MM.1S (cell line): ENCODE data around the gene TTC7B.
A peak's percentile ranks its signal among the peaks of the same experiment; 100 is the strongest.

Source experiments
- DNase-seq: peaks from one replicate; pipeline ENCODE4 v3.0.0-alpha.2; 2015
- H2AFZ ChIP-seq: fragments of 300-600 bp; sonication (generic); 2 replicates; pipeline ENCODE4 v1.6.0; 2016; ENCODE audit warnings: antibody characterized with exemption, low read length
- H3F3A ChIP-seq: fragments of 300-600 bp; sonication (generic); 2 replicates; pipeline ENCODE4 v1.6.1; 2016; ENCODE audit warnings: mild to moderate bottlenecking, antibody characterized with exemption, low read length, moderate library complexity, mixed read lengths; ENCODE audit not compliant: insufficient read depth
- H3K27ac ChIP-seq: fragments of 300-600 bp; sonication (generic); 2 replicates; pipeline ENCODE4 v1.5.1; 2016; ENCODE audit warnings: mild to moderate bottlenecking, low read length
- H3K27me3 ChIP-seq: fragments of 300-600 bp; sonication (generic); replicated peaks from 2 replicates; pipeline ENCODE4 v1.6.0; 2016; ENCODE audit warnings: low read length; ENCODE audit not compliant: insufficient read depth
- H3K36me3 ChIP-seq: fragments of 300-600 bp; sonication (generic); replicated peaks from 2 replicates; pipeline ENCODE4 v1.6.1; 2016; ENCODE audit warnings: mild to moderate bottlenecking, low read length, mixed read lengths; ENCODE audit not compliant: insufficient read depth
- H3K4me1 ChIP-seq: fragments of 300-600 bp; sonication (generic); 2 replicates; pipeline ENCODE4 v1.6.1; 2016; ENCODE audit warnings: low read length, mixed read lengths
- H3K4me2 ChIP-seq: fragments of 300-600 bp; sonication (generic); 2 replicates; pipeline ENCODE4 v1.6.0; 2016; ENCODE audit warnings: low read depth, low read length
- H3K4me3 ChIP-seq: fragments of 300-600 bp; sonication (generic); 2 replicates; pipeline ENCODE4 v1.5.1; 2016; ENCODE audit warnings: low read length, mixed read lengths
- H3K79me2 ChIP-seq: fragments of 300-600 bp; sonication (generic); 2 replicates; pipeline ENCODE4 v1.6.1; 2016; ENCODE audit warnings: mixed run types, low read length, mixed read lengths
- H3K9ac ChIP-seq: fragments of 300-600 bp; sonication (generic); 2 replicates; pipeline ENCODE4 v1.6.1; 2016; ENCODE audit warnings: low read length, mixed read lengths
- H3K9me2 ChIP-seq: fragments of 300-600 bp; sonication (generic); replicated peaks from 2 replicates; pipeline ENCODE4 v1.6.1; 2016; ENCODE audit warnings: mild to moderate bottlenecking, low read length, mixed read lengths; ENCODE audit not compliant: insufficient read depth
- H3K9me3 ChIP-seq: fragments of 300-600 bp; sonication (generic); replicated peaks from 2 replicates; pipeline ENCODE4 v1.6.1; 2016; ENCODE audit warnings: mild to moderate bottlenecking, low read length, mixed read lengths; ENCODE audit not compliant: insufficient read depth
- H4K20me1 ChIP-seq: fragments of 300-600 bp; sonication (generic); 2 replicates; pipeline ENCODE4 v1.6.1; 2016; ENCODE audit warnings: mild to moderate bottlenecking, low read length, moderate library complexity, mixed read lengths; ENCODE audit not compliant: insufficient read depth
- CTCF ChIP-seq: fragments of 300-600 bp; sonication (generic); IDR thresholded peaks from 2 replicates; pipeline ENCODE4 v1.5.1; 2016; ENCODE audit warnings: antibody characterized with exemption, low read length, mixed read lengths
- EZH2 ChIP-seq: fragments of 300-600 bp; sonication (generic); optimal IDR thresholded peaks from 2 replicates; pipeline ENCODE3; 2017; ENCODE audit warnings: low read depth, mild to moderate bottlenecking, antibody characterized with exemption, low read length, mixed read lengths
- EZH2phosphoT487 ChIP-seq: fragments of 300-600 bp; sonication (generic); IDR thresholded peaks from 2 replicates; pipeline ENCODE4 v1.6.1; 2018; ENCODE audit warnings: antibody characterized with exemption, low read length

The TTC7B gene

GRCh38 chr14:90816681-90817436, 629 bp upstream of the TTC7B start:
- H3F3A ChIP-seq = 0 out of 2 replicates have a peak, but pooled peaks cover 2% of the 10 kb centered on the region
- no peak for DNase-seq
- H3K4me1 ChIP-seq = peaks cover 12% of the 10 kb centered on the region
- no peaks in the 10 kb centered on the region for H3K9me3 ChIP-seq
- no peak overlapping the region for H3K4me2 ChIP-seq
- H3K4me3 ChIP-seq = no peak overlapping the region
- H3K27me3 ChIP-seq = no peaks in the 10 kb centered on the region
- no peaks in the 10 kb centered on the region for H4K20me1 ChIP-seq
- peaks cover 12% of the 10 kb centered on the region for H3K79me2 ChIP-seq
- no peaks in the 10 kb centered on the region for H3K36me3 ChIP-seq
- H3K9ac ChIP-seq = no peak overlapping the region
- no peaks in the 10 kb centered on the region for H3K9me2 ChIP-seq
- no peak overlapping the region for H2AFZ ChIP-seq
- no peak overlapping the region for H3K27ac ChIP-seq
- TF ChIP-seq EZH2phosphoT487 (no peak), CTCF (no peak), EZH2 (no peak)

GRCh38 chr14:90815572-90815821, 733 bp downstream of the TTC7B start:
- TF ChIP-seq CTCF = no peak
- no peak for TF ChIP-seq EZH2
- no peak for TF ChIP-seq EZH2phosphoT487
- Histone ChIP-seq H3K27me3 (no peaks in the 10 kb centered on the region), H3K9me2 (no peaks in the 10 kb centered on the region), H3K36me3 (no peaks in the 10 kb centered on the region), H3K4me1 (peaks cover 2% of the 10 kb centered on the region), H3K9me3 (no peaks in the 10 kb centered on the region), H3K79me2 (peaks cover 12% of the 10 kb centered on the region), H3K27ac (no peak overlapping the region), H2AFZ (no peak overlapping the region), H4K20me1 (no peaks in the 10 kb centered on the region), H3K4me2 (peak overlapping the region; percentile 73), H3K9ac (peak overlapping the region; percentile 53; the same call in 1 of the 2 replicates), H3F3A (no peaks in the 10 kb centered on the region), H3K4me3 (peak overlapping the region; percentile 57)
- DNase-seq = no peak

- Histone ChIP-seq H3K4me3 (peak overlapping the region; percentile 57), H3K4me1 (no peaks in the 10 kb centered on the region), H4K20me1 (no peaks in the 10 kb centered on the region), H3K27me3 (no peaks in the 10 kb centered on the region), H3K36me3 (no peaks in the 10 kb centered on the region), H3K9me3 (no peaks in the 10 kb centered on the region), H3K9ac (no peak overlapping the region; the same call in 1 of the 2 replicates), H3K9me2 (no peaks in the 10 kb centered on the region), H2AFZ (no peak overlapping the region), H3K79me2 (peaks cover 12% of the 10 kb centered on the region), H3K27ac (no peak overlapping the region), H3F3A (no peaks in the 10 kb centered on the region), H3K4me2 (peak overlapping the region; percentile 73; the same call in 1 of the 2 replicates)
- no peak for DNase-seq
- TF ChIP-seq EZH2phosphoT487 (no peak), CTCF (no peak), EZH2 (no peak)
These were observed 1.2 kb downstream of the TTC7B start for GRCh38 chr14:90814806-90815571.
